HFFc6 (cell line): ENCODE results near the gene GLRA3. TPM values are rescaled to one million over a fixed set of nuclear protein-coding genes. Genes with fewer than 3 reads are reported as not detected.
"Not testable (repeated sequence)": the region's sequence is repeated elsewhere in the genome, so short reads cannot be mapped to it uniquely, and the experiment has no call there.

Source experiments
- DNase-seq: peaks from one replicate; pipeline ENCODE4 v3.0.0-alpha.2; 2018
- H3K27ac Mint-ChIP-seq: 2 replicates; pipeline ENCODE4 v1.8.0; 2020; ENCODE audit warnings: mild to moderate bottlenecking, mixed read lengths
- H3K27me3 Mint-ChIP-seq: 2 replicates; pipeline ENCODE4 v1.8.0; 2021; ENCODE audit warnings: mild to moderate bottlenecking, moderate library complexity, mixed read lengths; ENCODE audit not compliant: insufficient read depth
- H3K36me3 Mint-ChIP-seq: 2 replicates; pipeline ENCODE4 v1.8.0; 2021; ENCODE audit warnings: low read depth, mixed read lengths
- H3K4me1 Mint-ChIP-seq: 2 replicates; pipeline ENCODE4 v1.8.0; 2020; ENCODE audit warnings: low read depth, mixed read lengths
- H3K4me3 Mint-ChIP-seq: 2 replicates; pipeline ENCODE4 v1.8.0; 2020; ENCODE audit warnings: mild to moderate bottlenecking, moderate library complexity, mixed read lengths
- H3K9me3 Mint-ChIP-seq: 2 replicates; pipeline ENCODE4 v1.8.0; 2020; ENCODE audit warnings: mild to moderate bottlenecking, mixed read lengths
- total RNA-seq, 6 experiments: library from RNA; stranded (reverse); fragmentation: NEBNext Ultra II Directional; extraction: Animal tissue kit (Norgen Biotek cat#: 25700); gene quantifications; 2 replicates in 1 of 6; 3 replicates in 5 of 6; pipeline ENCODE4 v1.2.3, GENCODE V29; 2021
- TF ChIP-seq, protein P1 (sequence below): fragments of 200-600 bp; sonication (generic); IDR thresholded peaks from 2 replicates; pipeline ENCODE4 v1.5.0; 2021; ENCODE audit warnings: antibody characterized with exemption, mild to moderate bottlenecking

GLRA3 gene
- total RNA-seq, 6 experiments from 2014 or later, result not detected

DNA sequence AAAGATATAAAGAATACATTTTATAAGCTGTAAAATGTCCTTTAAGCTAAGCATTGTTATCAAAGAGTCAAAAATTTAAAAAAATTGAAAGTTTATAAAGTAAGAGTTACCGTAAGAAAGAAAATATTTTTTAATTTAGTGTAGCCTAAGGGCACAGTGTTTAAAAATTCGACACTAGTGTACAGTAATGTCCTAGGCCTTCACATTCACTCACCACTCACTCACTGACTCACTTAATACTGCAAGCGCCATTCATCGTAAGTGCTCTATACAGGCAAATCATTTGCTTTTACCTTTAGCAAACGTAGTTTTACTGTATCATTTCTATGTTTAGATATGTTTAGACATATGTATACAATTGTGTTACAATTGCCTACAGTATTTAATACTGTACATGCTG, 20.2 kb downstream of the GLRA3 start:
- TF ChIP-seq, protein P1, sequence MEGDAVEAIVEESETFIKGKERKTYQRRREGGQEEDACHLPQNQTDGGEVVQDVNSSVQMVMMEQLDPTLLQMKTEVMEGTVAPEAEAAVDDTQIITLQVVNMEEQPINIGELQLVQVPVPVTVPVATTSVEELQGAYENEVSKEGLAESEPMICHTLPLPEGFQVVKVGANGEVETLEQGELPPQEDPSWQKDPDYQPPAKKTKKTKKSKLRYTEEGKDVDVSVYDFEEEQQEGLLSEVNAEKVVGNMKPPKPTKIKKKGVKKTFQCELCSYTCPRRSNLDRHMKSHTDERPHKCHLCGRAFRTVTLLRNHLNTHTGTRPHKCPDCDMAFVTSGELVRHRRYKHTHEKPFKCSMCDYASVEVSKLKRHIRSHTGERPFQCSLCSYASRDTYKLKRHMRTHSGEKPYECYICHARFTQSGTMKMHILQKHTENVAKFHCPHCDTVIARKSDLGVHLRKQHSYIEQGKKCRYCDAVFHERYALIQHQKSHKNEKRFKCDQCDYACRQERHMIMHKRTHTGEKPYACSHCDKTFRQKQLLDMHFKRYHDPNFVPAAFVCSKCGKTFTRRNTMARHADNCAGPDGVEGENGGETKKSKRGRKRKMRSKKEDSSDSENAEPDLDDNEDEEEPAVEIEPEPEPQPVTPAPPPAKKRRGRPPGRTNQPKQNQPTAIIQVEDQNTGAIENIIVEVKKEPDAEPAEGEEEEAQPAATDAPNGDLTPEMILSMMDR, result no peak
- H3K4me3 Mint-ChIP-seq, result no peak overlapping the region
- DNase-seq, result no peak
- no peaks in the 10 kb centered on the region; the same call in 1 of the 2 replicates for H3K36me3 Mint-ChIP-seq
- peaks cover 19% of the 10 kb centered on the region for H3K9me3 Mint-ChIP-seq
- no peaks in the 10 kb centered on the region for H3K4me1 Mint-ChIP-seq
- no peaks in the 10 kb centered on the region for H3K27me3 Mint-ChIP-seq
- no peak overlapping the region for H3K27ac Mint-ChIP-seq

DNA sequence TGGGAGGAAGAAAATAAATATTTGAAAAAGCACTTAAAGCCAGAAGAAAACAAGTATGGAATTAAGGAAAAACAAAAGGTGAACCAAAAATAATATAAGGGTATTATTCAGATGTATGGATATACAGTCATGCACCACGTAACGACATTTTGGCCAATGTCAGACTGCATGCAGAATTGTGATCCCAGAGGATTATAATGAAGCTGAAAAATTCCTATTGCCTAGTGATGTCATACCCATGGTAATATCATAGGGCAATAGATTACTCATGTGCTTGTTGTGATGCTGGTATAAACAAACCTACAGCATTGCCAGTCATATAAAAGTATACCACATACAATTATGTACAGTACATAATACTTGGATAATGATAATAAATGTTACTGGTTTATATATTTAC, 20.9 kb downstream of the GLRA3 start:
- TF ChIP-seq, protein P1, result no peak
- Mint-ChIP-seq H3K4me1 (no peaks in the 10 kb centered on the region), H3K9me3 (peaks cover 17% of the 10 kb centered on the region), H3K36me3 (no peaks in the 10 kb centered on the region), H3K27ac (no peak overlapping the region), H3K4me3 (no peak overlapping the region), H3K27me3 (no peaks in the 10 kb centered on the region)
- no peak for DNase-seq

DNA sequence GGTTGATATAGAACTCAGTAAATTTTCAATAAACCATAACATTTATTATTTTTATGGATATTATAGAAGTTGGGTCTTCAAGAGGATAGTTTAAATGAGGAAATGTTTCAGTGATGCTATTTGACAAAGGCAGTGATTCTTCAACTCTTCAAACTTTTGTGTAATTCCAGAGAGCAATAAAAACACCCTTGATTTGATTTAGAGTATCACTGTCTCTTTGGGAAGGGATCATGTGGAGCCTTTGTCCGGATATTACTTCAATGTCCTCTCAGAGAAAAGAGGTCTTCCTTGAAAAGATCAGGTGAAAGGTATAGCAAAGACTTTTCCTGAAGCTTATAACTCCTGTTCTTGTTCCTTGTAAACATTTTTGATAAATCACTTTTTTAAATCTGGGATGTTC, 23.3 kb downstream of the GLRA3 start:
- Mint-ChIP-seq H3K36me3 (no peaks in the 10 kb centered on the region), H3K4me1 (no peaks in the 10 kb centered on the region), H3K9me3 (peaks cover 32% of the 10 kb centered on the region), H3K27ac (no peak overlapping the region), H3K27me3 (no peaks in the 10 kb centered on the region), H3K4me3 (no peak overlapping the region)
- DNase-seq, result no peak
- TF ChIP-seq, protein P1, result no peak

DNA sequence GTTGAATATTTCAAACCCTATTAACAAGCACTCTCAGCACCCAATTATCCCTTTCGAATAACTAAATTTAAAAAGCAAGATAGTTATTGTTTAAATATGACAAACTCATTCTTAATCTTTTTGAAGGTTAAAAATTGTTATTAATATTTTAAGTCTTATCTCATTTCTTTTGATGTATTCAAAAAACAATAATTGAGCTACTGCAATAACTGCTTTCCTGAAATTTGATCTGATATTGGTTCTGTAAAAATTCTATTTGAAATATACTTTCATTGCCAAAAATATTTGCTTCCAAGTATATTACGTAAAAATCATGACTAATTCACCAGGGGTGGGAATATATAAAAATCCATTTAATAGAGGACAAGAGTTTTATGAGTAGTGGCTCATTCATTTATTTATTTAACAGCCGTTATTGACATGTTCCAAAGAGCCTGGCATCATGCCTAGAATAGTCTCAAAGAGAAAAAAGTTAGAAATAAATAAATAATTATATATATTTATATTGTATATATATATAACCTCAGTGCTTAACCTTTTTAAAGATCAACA, 34.4 kb downstream of the GLRA3 start:
- Mint-ChIP-seq H3K27ac (no peak overlapping the region), H3K27me3 (no peaks in the 10 kb centered on the region), H3K4me1 (no peaks in the 10 kb centered on the region), H3K4me3 (no peak overlapping the region), H3K9me3 (peaks cover 14% of the 10 kb centered on the region), H3K36me3 (no peaks in the 10 kb centered on the region)
- no peak for DNase-seq
- TF ChIP-seq, protein P1, result no peak

DNA sequence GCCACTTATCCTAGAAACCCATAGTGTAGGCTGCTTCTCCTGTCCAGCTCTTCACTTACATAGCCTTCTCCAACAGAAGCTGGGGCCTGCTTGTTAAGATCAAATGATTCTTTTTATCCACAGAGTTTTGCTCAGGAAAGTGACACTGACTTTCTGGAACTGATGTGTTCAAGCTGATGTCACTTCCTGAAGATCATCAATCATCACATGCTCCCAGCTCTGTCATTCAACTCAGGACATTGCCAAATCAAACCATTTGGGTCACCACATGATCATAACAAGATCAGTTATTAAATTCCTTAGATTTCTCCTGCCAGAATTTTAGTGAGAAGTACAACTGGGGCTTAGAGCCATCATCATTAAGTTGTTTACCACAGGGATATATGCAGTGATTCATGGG, 39.4 kb downstream of the GLRA3 start:
- DNase-seq, result no peak
- no peaks in the 10 kb centered on the region for H3K36me3 Mint-ChIP-seq
- H3K9me3 Mint-ChIP-seq, result peaks cover 18% of the 10 kb centered on the region
- no peak overlapping the region for H3K4me3 Mint-ChIP-seq
- TF ChIP-seq, protein P1, result no peak
- no peaks in the 10 kb centered on the region for H3K4me1 Mint-ChIP-seq
- no peak overlapping the region for H3K27ac Mint-ChIP-seq
- no peaks in the 10 kb centered on the region for H3K27me3 Mint-ChIP-seq

DNA sequence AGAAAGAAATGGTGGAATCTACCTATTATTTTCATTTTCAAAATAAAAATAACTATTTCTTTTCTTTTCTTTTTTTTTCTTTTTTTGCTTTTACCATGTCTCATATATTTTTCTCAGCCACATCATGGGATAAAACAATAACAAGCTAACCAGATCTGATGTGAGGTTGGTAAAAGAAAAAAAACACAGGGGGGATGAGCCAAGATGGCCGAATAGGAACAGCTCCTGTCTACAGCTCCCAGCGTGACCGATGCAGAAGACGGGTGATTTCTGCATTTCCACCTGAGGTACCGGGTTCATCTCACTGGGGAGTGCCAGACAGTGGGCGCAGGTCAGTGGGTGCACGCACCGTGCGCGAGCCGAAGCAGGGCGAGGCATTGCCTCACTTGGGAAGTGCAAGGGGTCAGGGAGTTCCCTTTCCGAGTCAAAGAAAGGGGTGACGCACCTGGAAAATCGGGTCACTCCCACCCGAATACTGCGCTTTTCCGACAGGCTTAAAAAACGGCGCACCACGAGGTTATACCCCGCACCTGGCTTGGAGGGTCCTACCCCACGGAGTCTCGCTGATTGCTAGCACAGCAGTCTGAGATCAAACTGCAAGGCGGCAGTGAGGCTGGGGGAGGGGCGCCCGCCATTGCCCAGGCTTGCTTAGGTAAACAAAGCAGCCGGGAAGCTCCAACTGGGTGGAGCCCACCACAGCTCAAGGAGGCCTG, 50.6 kb downstream of the GLRA3 start:
- H3K27me3 Mint-ChIP-seq, H3K4me1 Mint-ChIP-seq, H3K27ac Mint-ChIP-seq, H3K9me3 Mint-ChIP-seq, DNase-seq, H3K36me3 Mint-ChIP-seq, H3K4me3 Mint-ChIP-seq: not testable (repeated sequence)
